PC-3 (cell line): Measurements from ENCODE around the gene PLPP6. TPM values are rescaled to one million over a fixed set of nuclear protein-coding genes. Genes with fewer than 3 reads are reported as not detected.

ENCODE experiments used
- ATAC-seq: fragments of 200-7000 bp; cut with Tn5 transposase; 2 replicates; pipeline ENCODE4 v1.9.1; 2020; ENCODE audit warnings: mild to moderate bottlenecking, moderate library complexity
- BruUV-seq: library from RNA; stranded (reverse); fragments of 400-500 nt; replicated peaks from 2 replicates; lab custom pipeline; 2021; lab: Mats Ljungman, UMichigan
- CTCF ChIA-PET: fragments of 300-600 bp; sonication (Branson Sonifier 250); formaldehyde crosslinking; loops from one replicate; lab custom pipeline; 2022; ENCODE audit warnings: antibody characterized with exemption; lab: Charles Lee
- POLR2A ChIA-PET: fragments of 300-600 bp; sonication (Branson Sonifier 250); formaldehyde crosslinking; loops from one replicate; lab custom pipeline; 2022; ENCODE audit warnings: antibody characterized with exemption; ENCODE audit not compliant: unreplicated experiment; lab: Charles Lee
- DNase-seq: peaks from one replicate; pipeline ENCODE4 v3.0.0-alpha.2; 2015
- H2AFZ ChIP-seq: fragments of 300-600 bp; sonication (generic); 2 replicates; pipeline ENCODE4 v1.6.0; 2016; ENCODE audit warnings: antibody characterized with exemption, low read length
- H3F3A ChIP-seq: fragments of 300-600 bp; sonication (generic); one replicate; pipeline ENCODE4 v1.6.0; 2017; ENCODE audit warnings: antibody characterized with exemption, low read length, control low read depth, mild to moderate bottlenecking; ENCODE audit not compliant: unreplicated experiment
- H3K27ac ChIP-seq: fragments of 300-600 bp; sonication (generic); 2 replicates; pipeline ENCODE4 v1.5.1; 2016; ENCODE audit warnings: mild to moderate bottlenecking, low read length
- H3K27me3 ChIP-seq: fragments of 300-600 bp; sonication (generic); 2 replicates; pipeline ENCODE4 v1.6.1; 2016; ENCODE audit warnings: low read length, mixed read lengths
- H3K36me3 ChIP-seq: fragments of 300-600 bp; sonication (generic); 2 replicates; pipeline ENCODE4 v1.6.1; 2016; ENCODE audit warnings: low read depth, mixed run types, low read length, mixed read lengths
- H3K4me1 ChIP-seq: fragments of 300-600 bp; sonication (generic); 2 replicates; pipeline ENCODE4 v1.5.1; 2016; ENCODE audit warnings: low read length; ENCODE audit not compliant: insufficient read depth
- H3K4me2 ChIP-seq: fragments of 300-600 bp; sonication (generic); 2 replicates; pipeline ENCODE4 v1.6.0; 2016; ENCODE audit warnings: low read length
- H3K4me3 ChIP-seq: fragments of 300-600 bp; sonication (generic); 2 replicates; pipeline ENCODE4 v1.5.1; 2016; ENCODE audit warnings: mild to moderate bottlenecking, low read length, mixed read lengths
- H3K79me2 ChIP-seq: fragments of 300-600 bp; sonication (generic); 2 replicates; pipeline ENCODE4 v1.6.1; 2017; ENCODE audit warnings: low read length, mixed read lengths
- H3K9ac ChIP-seq: fragments of 300-600 bp; sonication (generic); 2 replicates; pipeline ENCODE4 v1.6.0; 2016; ENCODE audit warnings: mild to moderate bottlenecking, low read length
- H3K9me2 ChIP-seq: fragments of 300-600 bp; sonication (generic); replicated peaks from 2 replicates; pipeline ENCODE4 v1.6.1; 2016; ENCODE audit warnings: mixed run types, low read length, mixed read lengths
- H3K9me3 ChIP-seq: fragments of 300-600 bp; sonication (generic); 2 replicates; pipeline ENCODE4 v1.6.1; 2016; ENCODE audit warnings: low read length, mixed read lengths
- H4K20me1 ChIP-seq: fragments of 300-600 bp; sonication (generic); 2 replicates; pipeline ENCODE4 v1.6.1; 2016; ENCODE audit warnings: low read length, mixed read lengths
- CTCF ChIP-seq: fragments of 300-600 bp; sonication (generic); conservative IDR thresholded peaks from 2 replicates; pipeline ENCODE4 v1.5.1; 2017; ENCODE audit warnings: antibody characterized with exemption, low read depth, mild to moderate bottlenecking, low read length
- EZH2 ChIP-seq: fragments of 300-600 bp; sonication (generic); IDR thresholded peaks from one replicate; pipeline ENCODE4 v1.6.1; 2017; ENCODE audit warnings: antibody characterized with exemption, mild to moderate bottlenecking, low read length; ENCODE audit not compliant: unreplicated experiment
- EZH2phosphoT487 ChIP-seq: fragments of 300-600 bp; sonication (generic); IDR thresholded peaks from 2 replicates; pipeline ENCODE4 v1.6.1; 2018; ENCODE audit warnings: mild to moderate bottlenecking, antibody characterized with exemption, low read length, borderline replicate concordance
- intact Hi-C: fragments of 100-400 bp; cut with micrococcal nuclease; formaldehyde crosslinking; loops from 2 replicates; pipeline ENCODE4 v1.9.0; 2023
- total RNA-seq: library from RNA; depleted of rRNA; stranded (reverse); fragments of >200 nt; gene quantifications from 2 replicates; pipeline ENCODE4 v1.2.3, GENCODE V29; 2014

The PLPP6 gene
- total RNA-seq, 1 experiment from 2014 or later, result 3.6 TPM

- ChIA-PET POLR2A (no interaction called here), CTCF (no interaction called here)
- BruUV-seq, result no TSS peak
- Histone ChIP-seq H3K4me2 (no peak overlapping the region), H3K36me3 (no peaks in the 10 kb centered on the region), H4K20me1 (peaks cover 4% of the 10 kb centered on the region; the same call in 1 of the 2 replicates), H3K79me2 (peaks cover 32% of the 10 kb centered on the region), H3K27me3 (no peaks in the 10 kb centered on the region), H2AFZ (no peak overlapping the region), H3F3A (no peaks in the 10 kb centered on the region), H3K9me3 (no peaks in the 10 kb centered on the region), H3K9me2 (no peaks in the 10 kb centered on the region), H3K9ac (no peak overlapping the region), H3K4me1 (peaks cover 40% of the 10 kb centered on the region), H3K27ac (no peak overlapping the region), H3K4me3 (no peak overlapping the region)
- DNase-seq (no peak), ATAC-seq (no peak)
- TF ChIP-seq EZH2phosphoT487 (no peak), EZH2 (no peak), CTCF (no peak)
- intact Hi-C loops, result no loop called here
Measured at GRCh38 chr9:4667681-4668080, 5.6 kb downstream of the PLPP6 start.

GRCh38 chr9:4668604-4669003 is 6.5 kb downstream of the PLPP6 start:
- Histone ChIP-seq H3K4me3 (no peak overlapping the region), H4K20me1 (peaks cover 4% of the 10 kb centered on the region; the same call in 1 of the 2 replicates), H3K79me2 (peaks cover 22% of the 10 kb centered on the region), H3K36me3 (no peaks in the 10 kb centered on the region), H3K9ac (no peak overlapping the region), H3K9me3 (no peaks in the 10 kb centered on the region), H3K27me3 (no peaks in the 10 kb centered on the region), H3K27ac (no peak overlapping the region), H3K4me2 (no peak overlapping the region), H3K4me1 (peaks cover 32% of the 10 kb centered on the region), H2AFZ (no peak overlapping the region), H3F3A (no peaks in the 10 kb centered on the region), H3K9me2 (no peaks in the 10 kb centered on the region)
- POLR2A ChIA-PET, result no interaction called here
- no peak for DNase-seq
- intact Hi-C loops, result no loop called here
- no peak for ATAC-seq
- BruUV-seq, result no TSS peak
- TF ChIP-seq EZH2, result no peak
- no peak for TF ChIP-seq EZH2phosphoT487
- no peak for TF ChIP-seq CTCF
- CTCF ChIA-PET, result no interaction called here

GRCh38 chr9:4669890-4670289 is 7.8 kb downstream of the PLPP6 start:
- H3F3A ChIP-seq, result no peaks in the 10 kb centered on the region
- H3K36me3 ChIP-seq, result no peaks in the 10 kb centered on the region
- no peaks in the 10 kb centered on the region for H3K9me2 ChIP-seq
- no peak for DNase-seq
- peaks cover 23% of the 10 kb centered on the region for H3K4me1 ChIP-seq
- H2AFZ ChIP-seq, result no peak overlapping the region
- TF ChIP-seq CTCF (no peak), EZH2 (no peak), EZH2phosphoT487 (no peak)
- H3K9me3 ChIP-seq, result no peaks in the 10 kb centered on the region
- no peak overlapping the region for H3K4me2 ChIP-seq
- H3K27ac ChIP-seq, result no peak overlapping the region
- no peak overlapping the region for H3K9ac ChIP-seq
- ChIA-PET CTCF (no interaction called here), POLR2A (no interaction called here)
- ATAC-seq, result no peak
- intact Hi-C loops, result no loop called here
- BruUV-seq, result no TSS peak
- no peak overlapping the region for H3K4me3 ChIP-seq
- H3K27me3 ChIP-seq, result no peaks in the 10 kb centered on the region
- peaks cover 10% of the 10 kb centered on the region for H3K79me2 ChIP-seq
- no peaks in the 10 kb centered on the region for H4K20me1 ChIP-seq
